ENCODE measurements around the gene MT1HL1. TPM values are rescaled to one million over a fixed set of nuclear protein-coding genes. Genes with fewer than 3 reads are reported as not detected.
"Not testable (repeated sequence)": the region's sequence is repeated elsewhere in the genome, so short reads cannot be mapped to it uniquely, and the experiment has no call there.

The MT1HL1 gene
- total and polyA plus RNA-seq, 7 donors = not detected

DNA sequence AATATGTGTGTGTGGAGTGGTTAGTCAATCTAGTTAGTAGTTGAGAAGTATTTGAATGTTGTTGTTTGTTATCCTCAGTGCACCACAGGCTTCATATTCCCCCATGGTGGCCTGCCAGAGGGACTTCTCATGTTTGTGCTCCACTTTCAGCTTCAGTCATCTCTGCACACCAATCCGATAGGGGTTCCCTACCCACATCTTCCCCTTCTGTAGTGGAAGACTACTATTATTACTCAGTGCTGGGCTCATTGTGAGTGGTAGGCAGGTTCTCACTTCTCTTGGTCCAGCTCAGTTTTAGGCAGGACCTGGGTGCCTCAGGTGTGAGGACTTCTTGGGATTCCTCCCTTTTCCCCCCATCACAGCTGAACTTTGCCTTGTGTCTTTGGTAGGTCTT, 14.2 kb downstream of the MT1HL1 start:
- Histone ChIP-seq H3K27ac (no peak overlapping the region), H3K27me3 (ENCODE audit: insufficient read depth in 3 of 3, low read length in 2 of 3) (no peaks in the 10 kb centered on the region), H3K9me3 (no peaks in the 10 kb centered on the region), H3K4me3 (no peak overlapping the region), H3K36me3 (ENCODE audit: insufficient read depth in 1 of 2, low read depth in 1 of 2) (no peaks in the 10 kb centered on the region), H3K4me1 (no peaks in the 10 kb centered on the region)
- no peak for ATAC-seq
- WGBS, 3 donors = 5 to 100% (median 40%) methylated on average over 1 of the region's 1 CpG
- DNase-seq = no peak
- TF ChIP-seq, protein P1, sequence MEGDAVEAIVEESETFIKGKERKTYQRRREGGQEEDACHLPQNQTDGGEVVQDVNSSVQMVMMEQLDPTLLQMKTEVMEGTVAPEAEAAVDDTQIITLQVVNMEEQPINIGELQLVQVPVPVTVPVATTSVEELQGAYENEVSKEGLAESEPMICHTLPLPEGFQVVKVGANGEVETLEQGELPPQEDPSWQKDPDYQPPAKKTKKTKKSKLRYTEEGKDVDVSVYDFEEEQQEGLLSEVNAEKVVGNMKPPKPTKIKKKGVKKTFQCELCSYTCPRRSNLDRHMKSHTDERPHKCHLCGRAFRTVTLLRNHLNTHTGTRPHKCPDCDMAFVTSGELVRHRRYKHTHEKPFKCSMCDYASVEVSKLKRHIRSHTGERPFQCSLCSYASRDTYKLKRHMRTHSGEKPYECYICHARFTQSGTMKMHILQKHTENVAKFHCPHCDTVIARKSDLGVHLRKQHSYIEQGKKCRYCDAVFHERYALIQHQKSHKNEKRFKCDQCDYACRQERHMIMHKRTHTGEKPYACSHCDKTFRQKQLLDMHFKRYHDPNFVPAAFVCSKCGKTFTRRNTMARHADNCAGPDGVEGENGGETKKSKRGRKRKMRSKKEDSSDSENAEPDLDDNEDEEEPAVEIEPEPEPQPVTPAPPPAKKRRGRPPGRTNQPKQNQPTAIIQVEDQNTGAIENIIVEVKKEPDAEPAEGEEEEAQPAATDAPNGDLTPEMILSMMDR (IDR thresholded peaks at IDR 0.05) = no peak
- intact Hi-C loops (cut with DNase I) = no loop called here

DNA sequence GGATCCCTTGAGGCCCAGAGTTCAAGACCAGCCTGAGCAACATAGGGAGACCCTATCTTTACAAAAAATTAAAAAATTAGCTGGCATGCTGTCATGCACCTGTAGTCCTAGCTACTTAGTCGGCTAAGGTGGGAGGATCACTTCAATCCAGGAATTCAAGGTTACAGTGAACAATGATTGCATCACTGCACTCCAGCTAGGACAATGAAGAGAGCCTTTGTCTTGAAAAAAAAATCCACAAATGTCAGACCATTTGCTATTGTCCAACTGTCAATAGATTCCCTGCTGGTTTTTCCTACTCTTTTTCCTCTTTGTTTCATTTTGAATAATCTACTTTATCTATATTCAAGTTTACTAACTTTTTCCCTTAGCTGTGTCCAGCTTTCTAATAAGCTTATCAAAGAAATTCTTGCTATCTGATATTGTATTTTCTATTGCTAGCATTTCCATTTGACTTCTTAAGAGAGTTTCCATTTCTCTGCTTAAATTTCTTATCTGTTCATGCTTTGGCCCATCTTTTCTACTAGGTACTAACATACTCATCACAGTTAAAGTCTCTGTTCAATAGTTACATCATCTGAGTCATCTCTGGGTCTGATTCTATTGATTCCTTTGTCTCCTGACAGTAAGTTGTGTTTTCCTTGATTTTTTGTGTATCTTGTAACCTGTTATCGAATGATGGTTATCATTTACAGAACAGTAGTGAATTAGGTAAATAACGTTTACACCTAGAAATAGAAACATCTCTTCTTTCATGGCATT, 14.8 kb downstream of the MT1HL1 start:
- intact Hi-C loops (cut with DNase I) = no loop called here
- H3K9me3 ChIP-seq = no peaks in the 10 kb centered on the region
- no peak overlapping the region for H3K27ac ChIP-seq
- TF ChIP-seq, protein P1 (IDR thresholded peaks at IDR 0.05) = no peak
- H3K27me3 ChIP-seq (ENCODE audit: insufficient read depth in 3 of 3, low read length in 2 of 3) = no peaks in the 10 kb centered on the region
- ATAC-seq (no peak), DNase-seq (no peak)
- 90 to 93% (median 91%) methylated on average over 3 of the region's 3 CpGs for WGBS, 3 donors
- no peaks in the 10 kb centered on the region for H3K36me3 ChIP-seq (ENCODE audit: insufficient read depth in 1 of 2, low read depth in 1 of 2)
- H3K4me3 ChIP-seq = no peak overlapping the region
- H3K4me1 ChIP-seq = no peaks in the 10 kb centered on the region

DNA sequence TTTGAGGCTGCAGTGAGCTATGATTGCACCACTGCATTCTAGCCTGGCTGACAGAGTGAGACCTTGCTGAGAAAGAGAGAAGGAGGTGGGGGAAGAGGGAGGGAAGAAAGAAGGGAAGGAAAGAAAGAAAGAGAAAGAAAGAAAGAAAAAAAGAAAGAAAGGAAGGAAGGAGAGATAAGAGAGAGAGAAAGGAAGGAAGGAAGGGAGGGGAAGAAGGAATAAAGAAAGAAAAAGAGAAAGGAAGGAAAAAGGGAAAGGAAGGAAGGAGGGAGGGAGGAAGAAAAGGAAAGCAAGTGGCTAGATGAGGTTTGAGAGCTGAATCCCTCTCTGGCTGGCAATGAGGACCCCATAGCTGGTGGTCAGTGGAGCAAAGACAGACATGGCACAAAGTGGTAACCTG, 20.4 kb downstream of the MT1HL1 start:
- TF ChIP-seq, protein P1 (IDR thresholded peaks at IDR 0.05) = no peak
- Histone ChIP-seq H3K4me1 (no peaks in the 10 kb centered on the region), H3K27ac (no peak overlapping the region), H3K4me3 (no peak overlapping the region), H3K9me3 (no peaks in the 10 kb centered on the region), H3K27me3 (ENCODE audit: insufficient read depth in 3 of 3, low read length in 2 of 3) (no peaks in the 10 kb centered on the region), H3K36me3 (ENCODE audit: insufficient read depth in 1 of 2, low read depth in 1 of 2) (no peaks in the 10 kb centered on the region)
- no peak for DNase-seq
- no peak for ATAC-seq
- intact Hi-C loops (cut with DNase I) = no loop called here

DNA sequence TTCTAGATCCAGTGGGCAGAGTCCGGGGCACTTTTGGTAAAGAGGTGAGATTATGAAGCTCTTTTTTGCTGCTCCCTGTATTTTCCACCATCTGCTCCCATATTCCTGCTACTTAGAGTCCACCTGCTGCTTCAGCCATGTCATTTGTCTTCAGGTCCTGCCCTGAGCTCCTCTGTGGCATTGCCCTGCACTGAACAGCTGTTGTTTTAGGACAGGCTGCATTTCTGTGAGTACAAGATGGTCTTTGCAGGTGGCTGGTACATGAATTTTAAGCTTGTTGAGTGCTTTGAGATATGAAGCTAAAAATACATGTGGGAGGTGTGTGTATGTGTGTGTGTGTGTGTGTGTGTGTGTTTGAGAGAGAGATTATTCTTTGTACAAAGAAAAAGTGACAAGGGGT, 21.9 kb downstream of the MT1HL1 start:
- H3K27me3 ChIP-seq (ENCODE audit: insufficient read depth in 3 of 3, low read length in 2 of 3) = no peaks in the 10 kb centered on the region
- TF ChIP-seq, protein P1 (IDR thresholded peaks at IDR 0.05) = no peak
- H3K36me3 ChIP-seq (ENCODE audit: insufficient read depth in 1 of 2, low read depth in 1 of 2) = no peaks in the 10 kb centered on the region
- DNase-seq = no peak
- no peak for ATAC-seq
- WGBS, 3 donors = 40 to 72% (median 45%) methylated on average over 1 of the region's 1 CpG
- H3K27ac ChIP-seq = no peak overlapping the region
- H3K4me3 ChIP-seq = no peak overlapping the region
- H3K4me1 ChIP-seq = no peaks in the 10 kb centered on the region
- H3K9me3 ChIP-seq = no peaks in the 10 kb centered on the region
- intact Hi-C loops (cut with DNase I) = no loop called here

DNA sequence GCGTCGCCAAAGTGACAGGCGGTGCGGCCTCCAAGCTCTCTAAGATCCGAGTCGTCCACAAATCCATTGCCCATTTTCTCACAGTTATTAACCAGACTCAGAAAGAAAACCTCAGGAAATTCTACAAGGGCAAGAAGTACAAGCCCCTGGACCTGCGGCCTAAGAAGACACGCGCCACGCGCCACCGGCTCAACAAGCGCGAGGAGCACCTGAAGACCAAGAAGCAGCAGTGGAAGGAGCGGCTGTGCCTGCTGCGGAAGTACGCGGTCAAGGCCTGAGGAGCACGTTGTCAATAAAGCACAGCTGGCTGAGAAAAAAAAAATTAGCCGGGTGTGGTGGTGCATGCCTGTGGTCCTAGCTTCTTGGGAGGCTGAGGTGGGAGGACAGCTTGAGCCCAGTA, 22.8 kb downstream of the MT1HL1 start:
- not testable (repeated sequence) for ATAC-seq

More for the DNA sequence above, 22.8 kb downstream of the MT1HL1 start:
- H3K4me3 ChIP-seq; DNase-seq; H3K27ac ChIP-seq; H3K4me1 ChIP-seq; intact Hi-C loops (cut with DNase I); H3K27me3 ChIP-seq (ENCODE audit: insufficient read depth in 3 of 3, low read length in 2 of 3); H3K36me3 ChIP-seq (ENCODE audit: insufficient read depth in 1 of 2, low read depth in 1 of 2); H3K9me3 ChIP-seq: not testable (repeated sequence)
- 91 to 93% (median 93%) methylated on average over 20 of the region's 20 CpGs for WGBS, 3 donors
